Esophagus muscularis mucosa (tissue), 3 donors: ENCODE data around the gene GRIP1.

Experiments
- CTCF ChIP-seq, 3 experiments: fragments of 200-600 bp in 2 of 3; fragments of 450-650 bp in 1 of 3; sonication (generic) in 2 of 3; IDR thresholded peaks; one replicate each; pipeline ENCODE4 v1.5.1; 2017 to 2019; ENCODE audit warnings: antibody characterized with exemption in 3 of 3, mild to moderate bottlenecking in 2 of 3, moderate library complexity in 1 of 3
- POLR2A ChIP-seq: fragments of 450-650 bp; IDR thresholded peaks from one replicate; pipeline ENCODE4 v1.6.1; 2017; ENCODE audit warnings: antibody characterized with exemption, moderate library complexity, mild to moderate bottlenecking, low read depth
- POLR2AphosphoS5 ChIP-seq, 2 donors: sonication (generic); formaldehyde crosslinking; IDR thresholded peaks; one replicate each; pipeline ENCODE4 v1.6.1; 2017; ENCODE audit warnings: antibody characterized with exemption in 2 of 2

- TF ChIP-seq CTCF (IDR thresholded peaks at IDR 0.05) (no peak), POLR2A (no peak), POLR2AphosphoS5 (IDR thresholded peaks at IDR 0.05) (no peak)
These were observed 348.9 kb downstream of the GRIP1 start for GRCh38 chr12:66329941-66330340.
